Mesodermal cell (in vitro differentiated cells): ENCODE measurements around the gene LPIN1.

ENCODE experiments used
- H3K27ac ChIP-seq: 2 replicates; pipeline ENCODE4 v1.7.0; 2013; ENCODE audit warnings: mild to moderate bottlenecking, low read depth, low read length, moderate library complexity; ENCODE audit not compliant: severe bottlenecking
- H3K36me3 ChIP-seq: 2 replicates; pipeline ENCODE4 v1.7.1; 2013; ENCODE audit warnings: mild to moderate bottlenecking, low read length, moderate library complexity; ENCODE audit not compliant: control insufficient read depth, insufficient read depth
- H3K4me1 ChIP-seq: one replicate; pipeline ENCODE4 v1.7.1; 2013; ENCODE audit warnings: mild to moderate bottlenecking, low read length; ENCODE audit not compliant: insufficient read depth, control insufficient read depth, poor library complexity, severe bottlenecking
- H3K4me3 ChIP-seq: 2 replicates; pipeline ENCODE4 v1.7.0; 2013; ENCODE audit warnings: low read length, control low read depth, mild to moderate bottlenecking; ENCODE audit not compliant: insufficient read depth, poor library complexity, severe bottlenecking; ENCODE audit errors: extremely low read depth
- H3K9me3 ChIP-seq: 2 replicates; pipeline ENCODE4 v1.7.1; 2013; ENCODE audit warnings: mild to moderate bottlenecking, low read length, moderate library complexity; ENCODE audit not compliant: control insufficient read depth
- WGBS, 2 experiments: methylation state at CpG; one replicate each; pipeline ENCODE4 v1.1.5; 2013; ENCODE audit warnings: missing lambda C conversion rate in 2 of 2; ENCODE audit not compliant: insufficient coverage in 2 of 2; 5-methylcytosine and 5-hydroxymethylcytosine counted together

The LPIN1 gene

GRCh38 chr2:11764920-11765319 is 18.5 kb downstream of the LPIN1 start:
- Histone ChIP-seq H3K36me3 (peaks cover 89% of the 10 kb centered on the region), H3K27ac (no peak overlapping the region), H3K4me1 (no peaks in the 10 kb centered on the region), H3K4me3 (no peak overlapping the region), H3K9me3 (no peaks in the 10 kb centered on the region)
- WGBS, 2 experiments = 88 to 91% methylated on average over 9 to 10 of the region's 10 CpGs

- Histone ChIP-seq H3K4me1 (no peaks in the 10 kb centered on the region), H3K27ac (no peak overlapping the region), H3K36me3 (peaks cover 93% of the 10 kb centered on the region), H3K9me3 (no peaks in the 10 kb centered on the region), H3K4me3 (no peak overlapping the region)
- 88 to 90% methylated on average over 13 of the region's 13 CpGs for WGBS, 2 experiments
Measured at GRCh38 chr2:11765501-11765900, 19.1 kb downstream of the LPIN1 start.

DNA sequence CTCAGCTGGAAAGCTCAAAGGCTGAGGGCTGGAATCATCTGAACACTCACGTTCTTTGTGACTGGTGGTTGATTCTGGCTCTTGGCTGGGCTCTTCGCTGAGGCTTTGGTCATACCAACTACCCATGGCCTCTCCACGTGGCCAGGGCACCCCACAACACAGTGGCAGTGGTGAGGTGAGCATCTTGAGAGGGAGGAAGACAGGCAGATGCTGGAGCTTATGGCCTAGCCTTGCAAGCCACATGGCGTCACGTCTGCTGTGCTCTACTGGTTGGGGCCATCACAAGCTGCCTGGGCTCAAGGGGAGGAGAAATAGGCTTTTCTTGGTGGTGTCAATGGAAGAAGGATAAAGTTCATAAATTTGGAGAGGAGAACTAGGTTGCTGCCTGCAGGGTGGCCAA is 19.6 kb downstream of the LPIN1 start:
- H3K36me3 ChIP-seq = peaks cover 94% of the 10 kb centered on the region
- WGBS, 2 experiments = 93 to 97% methylated on average over 3 to 4 of the region's 5 CpGs

DNA sequence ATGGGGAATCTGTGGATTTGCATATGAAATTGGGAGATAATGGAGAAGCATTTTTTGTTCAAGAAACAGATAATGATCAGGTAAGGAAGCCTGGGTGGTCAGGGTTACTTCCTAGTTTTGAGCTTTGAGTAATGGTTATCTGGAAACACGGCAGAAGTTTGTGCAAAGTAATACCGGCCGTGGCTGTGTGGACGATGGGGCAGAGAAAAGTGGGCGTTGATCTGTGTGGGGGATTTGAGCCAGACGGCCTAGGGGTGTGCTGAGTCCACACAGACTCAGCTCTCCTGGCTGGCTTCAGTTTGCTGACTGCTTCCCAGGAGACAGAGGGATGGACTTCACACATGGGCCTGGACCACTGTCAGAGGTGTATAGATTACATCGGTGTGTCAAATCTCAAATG is 21.3 kb downstream of the LPIN1 start:
- 97 to 98% methylated on average over 6 of the region's 7 CpGs for WGBS, 2 experiments
- H3K4me1 ChIP-seq = no peaks in the 10 kb centered on the region
- H3K4me3 ChIP-seq = no peak overlapping the region
- peaks cover 95% of the 10 kb centered on the region for H3K36me3 ChIP-seq
- no peaks in the 10 kb centered on the region for H3K9me3 ChIP-seq
- no peak overlapping the region for H3K27ac ChIP-seq

More for the DNA sequence above, 19.6 kb downstream of the LPIN1 start:
- Histone ChIP-seq H3K27ac (no peak overlapping the region), H3K4me3 (no peak overlapping the region), H3K9me3 (no peaks in the 10 kb centered on the region), H3K4me1 (no peaks in the 10 kb centered on the region)

GRCh38 chr2:11768946-11769345 is 22.5 kb downstream of the LPIN1 start:
- Histone ChIP-seq H3K27ac (no peak overlapping the region), H3K4me1 (no peaks in the 10 kb centered on the region), H3K9me3 (no peaks in the 10 kb centered on the region), H3K36me3 (peaks cover 95% of the 10 kb centered on the region), H3K4me3 (no peak overlapping the region)
- WGBS, 2 experiments = 88 to 100% methylated on average over 1 to 2 of the region's 3 CpGs

- peaks cover 95% of the 10 kb centered on the region for H3K36me3 ChIP-seq
- 100% methylated on average over 3 of the region's 3 CpGs for WGBS, 2 experiments
Measured at GRCh38 chr2:11769516-11769915, 23.1 kb downstream of the LPIN1 start.

DNA sequence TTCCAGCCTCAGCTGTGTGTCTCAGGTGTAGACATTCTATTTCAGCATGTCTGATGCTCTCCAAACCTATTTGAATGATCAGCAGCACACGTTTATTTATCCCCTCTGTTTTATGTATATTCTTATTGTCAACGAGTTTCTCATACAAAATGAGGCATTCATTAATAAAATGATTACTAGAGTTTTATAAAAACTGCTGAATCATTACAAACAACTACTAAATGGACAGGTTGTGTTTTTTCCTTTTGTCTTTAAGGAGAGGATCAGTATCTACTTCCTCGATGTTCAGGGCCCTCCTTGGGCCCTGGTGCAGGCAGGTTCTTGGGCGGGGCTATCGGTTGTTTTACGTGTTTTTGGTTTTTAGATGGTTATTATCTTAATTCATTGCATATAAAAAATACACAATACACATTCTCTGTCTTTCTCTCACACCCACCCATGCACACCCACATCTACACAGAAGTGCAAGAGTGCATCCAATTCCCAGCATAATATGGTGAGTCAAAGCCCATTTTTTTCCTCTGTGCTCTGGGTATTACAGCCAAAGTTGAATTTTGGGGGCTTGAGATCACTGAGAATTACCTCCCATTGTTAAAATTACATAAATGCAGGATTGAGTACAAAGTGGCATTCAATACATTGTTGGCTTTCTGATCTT is 24.2 kb downstream of the LPIN1 start:
- H3K27ac ChIP-seq = no peak overlapping the region
- no peaks in the 10 kb centered on the region for H3K9me3 ChIP-seq
- no peak overlapping the region for H3K4me3 ChIP-seq
- WGBS, 2 experiments = no CpG with 5 or more reads among the region's 6 CpGs
- peaks cover 94% of the 10 kb centered on the region for H3K36me3 ChIP-seq
- H3K4me1 ChIP-seq = no peaks in the 10 kb centered on the region

More at GRCh38 chr2:11769516-11769915, 23.1 kb downstream of the LPIN1 start:
- no peak overlapping the region for H3K27ac ChIP-seq
- no peak overlapping the region for H3K4me3 ChIP-seq
- H3K4me1 ChIP-seq = no peaks in the 10 kb centered on the region
- no peaks in the 10 kb centered on the region for H3K9me3 ChIP-seq

DNA sequence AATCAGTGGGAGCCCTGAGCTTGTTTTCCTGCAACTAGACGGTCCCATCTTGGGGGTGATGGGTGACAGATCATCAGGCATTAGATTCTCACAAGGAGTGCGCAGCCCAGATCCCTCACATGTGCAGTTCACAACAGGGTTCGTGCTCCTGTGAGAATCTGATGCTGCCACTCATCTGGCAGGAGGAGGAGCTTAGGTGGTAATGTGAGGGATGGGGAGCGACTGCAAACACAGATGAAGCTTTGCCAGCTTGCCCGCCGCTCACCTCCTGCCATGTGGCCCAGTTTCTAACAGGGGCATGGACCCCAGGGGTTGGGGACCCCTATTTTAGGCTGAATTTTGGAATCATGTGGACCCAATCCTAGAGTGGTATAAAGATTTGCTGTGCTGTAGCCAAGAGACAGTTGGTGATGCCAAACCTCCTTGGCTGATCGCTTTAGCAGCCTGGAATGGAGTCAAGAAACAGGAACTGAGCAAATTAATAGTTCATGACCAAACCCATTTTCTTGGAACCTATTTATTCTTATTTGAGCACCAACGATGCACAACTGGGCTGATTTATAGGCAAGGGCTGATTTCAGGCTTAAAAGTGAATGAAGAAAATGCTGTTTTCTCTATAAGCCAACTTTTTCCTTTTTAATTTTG is 25.7 kb downstream of the LPIN1 start:
- no peak overlapping the region for H3K4me3 ChIP-seq
- H3K36me3 ChIP-seq = peaks cover 90% of the 10 kb centered on the region
- 98 to 100% methylated on average over 4 to 6 of the region's 8 CpGs for WGBS, 2 experiments
- H3K27ac ChIP-seq = no peak overlapping the region
- H3K4me1 ChIP-seq = no peaks in the 10 kb centered on the region
- no peaks in the 10 kb centered on the region for H3K9me3 ChIP-seq

DNA sequence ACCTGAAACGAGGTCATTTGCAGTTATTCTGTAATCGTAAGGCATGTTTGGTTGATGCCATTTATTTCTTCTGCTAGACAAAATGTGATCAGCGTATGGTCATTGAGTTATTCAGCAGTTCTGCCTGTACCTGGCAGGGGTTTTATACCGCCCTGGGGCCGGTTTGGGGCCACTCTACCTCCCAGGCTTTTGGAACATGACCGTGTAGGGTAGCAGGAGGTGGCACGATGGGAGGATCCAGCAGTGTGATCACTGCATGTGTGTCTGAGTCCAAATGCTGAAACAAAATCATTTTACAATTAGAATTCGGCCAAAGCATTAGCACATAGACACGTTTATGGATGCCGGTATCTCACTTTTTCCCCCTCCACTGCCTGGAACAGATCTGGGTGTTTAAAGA is 26.7 kb downstream of the LPIN1 start:
- Histone ChIP-seq H3K9me3 (no peaks in the 10 kb centered on the region), H3K36me3 (peaks cover 86% of the 10 kb centered on the region), H3K4me3 (no peak overlapping the region), H3K27ac (no peak overlapping the region), H3K4me1 (no peaks in the 10 kb centered on the region)
- WGBS, 2 experiments = 50 to 81% methylated on average over 2 to 6 of the region's 10 CpGs

DNA sequence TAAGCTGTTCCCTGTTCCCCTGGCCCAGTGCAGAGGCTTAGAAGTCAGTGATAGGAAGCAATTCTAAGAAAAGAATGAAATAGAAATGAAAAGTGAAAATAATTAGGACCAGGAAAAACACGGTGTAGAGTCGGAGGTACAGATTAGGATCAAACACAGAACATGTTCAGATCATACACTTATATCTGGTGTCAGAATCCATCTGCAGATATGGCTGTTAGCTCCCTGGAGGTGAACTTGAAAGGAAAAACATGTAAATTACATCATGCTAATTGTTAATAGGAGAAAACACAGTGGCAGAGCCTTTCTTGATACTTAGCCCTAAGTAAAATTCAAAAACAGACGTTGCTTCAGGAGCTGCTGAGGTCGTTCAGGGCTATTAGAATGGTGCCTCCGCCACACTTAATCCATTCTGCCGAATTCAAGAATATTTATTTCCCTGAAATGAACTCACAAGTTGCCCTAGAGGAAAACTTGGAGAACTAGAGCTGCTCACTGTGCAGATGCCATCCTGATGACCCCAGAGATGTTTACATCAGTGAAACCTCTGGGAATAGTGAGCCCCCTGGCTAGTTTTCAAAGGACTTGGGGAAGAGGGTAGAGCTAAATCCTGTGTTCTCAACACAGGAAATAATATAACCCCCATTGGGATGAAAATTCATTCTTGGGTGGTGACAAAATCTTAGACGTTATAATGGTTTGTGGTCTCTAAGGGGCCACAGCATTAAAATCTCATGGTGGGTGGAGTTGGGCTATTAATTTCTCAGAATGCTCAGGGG is 27.5 kb downstream of the LPIN1 start:
- H3K4me1 ChIP-seq = peaks cover 2% of the 10 kb centered on the region
- 89 to 93% methylated on average over 3 to 4 of the region's 7 CpGs for WGBS, 2 experiments
- H3K36me3 ChIP-seq = peaks cover 80% of the 10 kb centered on the region
- H3K9me3 ChIP-seq = no peaks in the 10 kb centered on the region
- no peak overlapping the region for H3K4me3 ChIP-seq
- H3K27ac ChIP-seq = no peak overlapping the region
